MM.1S (cell line): Measurements from ENCODE around the gene SKAP2.

ENCODE experiments used
- DNase-seq: peaks from one replicate; pipeline ENCODE4 v3.0.0-alpha.2; 2015
- H2AFZ ChIP-seq: fragments of 300-600 bp; sonication (generic); 2 replicates; pipeline ENCODE4 v1.6.0; 2016; ENCODE audit warnings: antibody characterized with exemption, low read length
- H3F3A ChIP-seq: fragments of 300-600 bp; sonication (generic); 2 replicates; pipeline ENCODE4 v1.6.1; 2016; ENCODE audit warnings: mild to moderate bottlenecking, antibody characterized with exemption, low read length, moderate library complexity, mixed read lengths; ENCODE audit not compliant: insufficient read depth
- H3K27ac ChIP-seq: fragments of 300-600 bp; sonication (generic); 2 replicates; pipeline ENCODE4 v1.5.1; 2016; ENCODE audit warnings: mild to moderate bottlenecking, low read length
- H3K27me3 ChIP-seq: fragments of 300-600 bp; sonication (generic); replicated peaks from 2 replicates; pipeline ENCODE4 v1.6.0; 2016; ENCODE audit warnings: low read length; ENCODE audit not compliant: insufficient read depth
- H3K36me3 ChIP-seq: fragments of 300-600 bp; sonication (generic); replicated peaks from 2 replicates; pipeline ENCODE4 v1.6.1; 2016; ENCODE audit warnings: mild to moderate bottlenecking, low read length, mixed read lengths; ENCODE audit not compliant: insufficient read depth
- H3K4me1 ChIP-seq: fragments of 300-600 bp; sonication (generic); 2 replicates; pipeline ENCODE4 v1.6.1; 2016; ENCODE audit warnings: low read length, mixed read lengths
- H3K4me2 ChIP-seq: fragments of 300-600 bp; sonication (generic); 2 replicates; pipeline ENCODE4 v1.6.0; 2016; ENCODE audit warnings: low read depth, low read length
- H3K4me3 ChIP-seq: fragments of 300-600 bp; sonication (generic); 2 replicates; pipeline ENCODE4 v1.5.1; 2016; ENCODE audit warnings: low read length, mixed read lengths
- H3K79me2 ChIP-seq: fragments of 300-600 bp; sonication (generic); 2 replicates; pipeline ENCODE4 v1.6.1; 2016; ENCODE audit warnings: mixed run types, low read length, mixed read lengths
- H3K9ac ChIP-seq: fragments of 300-600 bp; sonication (generic); 2 replicates; pipeline ENCODE4 v1.6.1; 2016; ENCODE audit warnings: low read length, mixed read lengths
- H3K9me2 ChIP-seq: fragments of 300-600 bp; sonication (generic); replicated peaks from 2 replicates; pipeline ENCODE4 v1.6.1; 2016; ENCODE audit warnings: mild to moderate bottlenecking, low read length, mixed read lengths; ENCODE audit not compliant: insufficient read depth
- H3K9me3 ChIP-seq: fragments of 300-600 bp; sonication (generic); replicated peaks from 2 replicates; pipeline ENCODE4 v1.6.1; 2016; ENCODE audit warnings: mild to moderate bottlenecking, low read length, mixed read lengths; ENCODE audit not compliant: insufficient read depth
- H4K20me1 ChIP-seq: fragments of 300-600 bp; sonication (generic); 2 replicates; pipeline ENCODE4 v1.6.1; 2016; ENCODE audit warnings: mild to moderate bottlenecking, low read length, moderate library complexity, mixed read lengths; ENCODE audit not compliant: insufficient read depth
- CTCF ChIP-seq: fragments of 300-600 bp; sonication (generic); IDR thresholded peaks from 2 replicates; pipeline ENCODE4 v1.5.1; 2016; ENCODE audit warnings: antibody characterized with exemption, low read length, mixed read lengths
- EZH2 ChIP-seq: fragments of 300-600 bp; sonication (generic); optimal IDR thresholded peaks from 2 replicates; pipeline ENCODE3; 2017; ENCODE audit warnings: low read depth, mild to moderate bottlenecking, antibody characterized with exemption, low read length, mixed read lengths
- EZH2phosphoT487 ChIP-seq: fragments of 300-600 bp; sonication (generic); IDR thresholded peaks from 2 replicates; pipeline ENCODE4 v1.6.1; 2018; ENCODE audit warnings: antibody characterized with exemption, low read length

The SKAP2 gene

GRCh38 chr7:26714438-26714837 is 150.0 kb downstream of the SKAP2 start:
- H3K4me2 ChIP-seq = no peak overlapping the region
- no peak overlapping the region for H3K9ac ChIP-seq
- H3F3A ChIP-seq = no peaks in the 10 kb centered on the region
- no peak for DNase-seq
- H3K27me3 ChIP-seq = no peaks in the 10 kb centered on the region
- H2AFZ ChIP-seq = no peak overlapping the region
- no peak overlapping the region for H3K27ac ChIP-seq
- H3K9me3 ChIP-seq = no peaks in the 10 kb centered on the region
- no peaks in the 10 kb centered on the region for H3K4me1 ChIP-seq
- TF ChIP-seq EZH2phosphoT487 (no peak), EZH2 (no peak), CTCF (no peak)
- no peaks in the 10 kb centered on the region for H3K9me2 ChIP-seq
- no peaks in the 10 kb centered on the region for H3K79me2 ChIP-seq
- H3K36me3 ChIP-seq = no peaks in the 10 kb centered on the region
- H4K20me1 ChIP-seq = no peaks in the 10 kb centered on the region
- H3K4me3 ChIP-seq = no peak overlapping the region

GRCh38 chr7:26714006-26714405 is 150.4 kb downstream of the SKAP2 start:
- Histone ChIP-seq H3K4me1 (no peaks in the 10 kb centered on the region), H3K9me3 (no peaks in the 10 kb centered on the region), H3K9me2 (no peaks in the 10 kb centered on the region)

GRCh38 chr7:26709210-26709990 is 155.0 kb downstream of the SKAP2 start:
- no peak overlapping the region for H3K4me2 ChIP-seq
- H4K20me1 ChIP-seq = no peaks in the 10 kb centered on the region
- no peak for TF ChIP-seq EZH2
- no peak for TF ChIP-seq CTCF
- TF ChIP-seq EZH2phosphoT487 = no peak
- H3K9me3 ChIP-seq = no peaks in the 10 kb centered on the region
- no peaks in the 10 kb centered on the region for H3K79me2 ChIP-seq
- no peaks in the 10 kb centered on the region for H3F3A ChIP-seq
- no peaks in the 10 kb centered on the region for H3K4me1 ChIP-seq
- H3K9me2 ChIP-seq = no peaks in the 10 kb centered on the region
- no peaks in the 10 kb centered on the region for H3K27me3 ChIP-seq
- no peak overlapping the region for H3K4me3 ChIP-seq
- no peak overlapping the region for H3K9ac ChIP-seq
- H3K36me3 ChIP-seq = no peaks in the 10 kb centered on the region
- DNase-seq = no peak
- H3K27ac ChIP-seq = no peak overlapping the region
- H2AFZ ChIP-seq = no peak overlapping the region

More at GRCh38 chr7:26714006-26714405, 150.4 kb downstream of the SKAP2 start:
- no peaks in the 10 kb centered on the region for H3K27me3 ChIP-seq
- no peaks in the 10 kb centered on the region for H3K36me3 ChIP-seq
- no peak overlapping the region for H3K4me3 ChIP-seq
- no peaks in the 10 kb centered on the region for H4K20me1 ChIP-seq
- no peak overlapping the region for H3K27ac ChIP-seq
- H3K4me2 ChIP-seq = no peak overlapping the region
- no peak for TF ChIP-seq CTCF
- no peak for TF ChIP-seq EZH2phosphoT487
- TF ChIP-seq EZH2 = no peak
- no peak overlapping the region for H2AFZ ChIP-seq
- H3K79me2 ChIP-seq = no peaks in the 10 kb centered on the region
- no peak for DNase-seq
- H3K9ac ChIP-seq = no peak overlapping the region
- no peaks in the 10 kb centered on the region for H3F3A ChIP-seq
